ENCODE results near the gene LARGE1. TPM values are rescaled to one million over a fixed set of nuclear protein-coding genes. Genes with fewer than 3 reads are reported as not detected.

LARGE1 gene
- total and polyA plus RNA-seq, 10 donors = 1.9 to 35.8 (median 22.8) TPM

DNA sequence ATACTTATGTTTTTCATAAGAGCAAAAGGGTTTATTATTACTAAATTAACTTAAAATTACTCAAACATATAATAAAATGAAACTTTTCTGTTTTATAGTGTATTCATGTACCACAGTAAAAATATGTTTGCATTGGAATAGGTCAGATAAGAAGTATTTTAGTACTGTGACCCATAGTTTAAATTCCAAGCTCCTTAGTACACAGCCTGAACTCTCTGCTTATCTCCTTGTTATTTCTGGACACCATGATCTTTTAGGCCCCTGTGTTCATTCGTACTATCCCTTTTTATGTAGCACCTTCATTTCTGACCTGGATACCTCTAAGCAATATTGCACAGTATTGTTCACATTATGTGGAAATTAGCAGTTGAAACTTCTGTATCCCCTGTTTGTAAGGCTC is 565.3 kb downstream of the LARGE1 start:
- WGBS, 5 donors = 83 to 96% (median 91%) methylated on average over 1 of the region's 1 CpG
- H3K27me3 ChIP-seq (replicated peaks in 1 of 7) = no peaks in the 10 kb centered on the region
- TF ChIP-seq POLR2AphosphoS5 (IDR thresholded peaks at IDR 0.05) = no peak
- TF ChIP-seq, protein P1, sequence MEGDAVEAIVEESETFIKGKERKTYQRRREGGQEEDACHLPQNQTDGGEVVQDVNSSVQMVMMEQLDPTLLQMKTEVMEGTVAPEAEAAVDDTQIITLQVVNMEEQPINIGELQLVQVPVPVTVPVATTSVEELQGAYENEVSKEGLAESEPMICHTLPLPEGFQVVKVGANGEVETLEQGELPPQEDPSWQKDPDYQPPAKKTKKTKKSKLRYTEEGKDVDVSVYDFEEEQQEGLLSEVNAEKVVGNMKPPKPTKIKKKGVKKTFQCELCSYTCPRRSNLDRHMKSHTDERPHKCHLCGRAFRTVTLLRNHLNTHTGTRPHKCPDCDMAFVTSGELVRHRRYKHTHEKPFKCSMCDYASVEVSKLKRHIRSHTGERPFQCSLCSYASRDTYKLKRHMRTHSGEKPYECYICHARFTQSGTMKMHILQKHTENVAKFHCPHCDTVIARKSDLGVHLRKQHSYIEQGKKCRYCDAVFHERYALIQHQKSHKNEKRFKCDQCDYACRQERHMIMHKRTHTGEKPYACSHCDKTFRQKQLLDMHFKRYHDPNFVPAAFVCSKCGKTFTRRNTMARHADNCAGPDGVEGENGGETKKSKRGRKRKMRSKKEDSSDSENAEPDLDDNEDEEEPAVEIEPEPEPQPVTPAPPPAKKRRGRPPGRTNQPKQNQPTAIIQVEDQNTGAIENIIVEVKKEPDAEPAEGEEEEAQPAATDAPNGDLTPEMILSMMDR (IDR thresholded peaks at IDR 0.05 in 8 of 11, conservative IDR thresholded peaks at IDR 0.05 in 3 of 11) = no peak
- no peak for TF ChIP-seq POLR2A (IDR thresholded peaks at IDR 0.05)
- no peaks in the 10 kb centered on the region for H3K4me1 ChIP-seq
- no peak overlapping the region for H3K4me3 ChIP-seq
- H3K36me3 ChIP-seq = no peaks in the 10 kb centered on the region
- H3K9me3 ChIP-seq = peaks cover 0 to 10% (median 0%) of the 10 kb centered on the region in 8 donors
- H3K27ac ChIP-seq = no peak overlapping the region
- DNase-seq = no peak
- intact Hi-C loops (cut with DNase I; ENCODE audit: low total_unique reads) = no loop called here

DNA sequence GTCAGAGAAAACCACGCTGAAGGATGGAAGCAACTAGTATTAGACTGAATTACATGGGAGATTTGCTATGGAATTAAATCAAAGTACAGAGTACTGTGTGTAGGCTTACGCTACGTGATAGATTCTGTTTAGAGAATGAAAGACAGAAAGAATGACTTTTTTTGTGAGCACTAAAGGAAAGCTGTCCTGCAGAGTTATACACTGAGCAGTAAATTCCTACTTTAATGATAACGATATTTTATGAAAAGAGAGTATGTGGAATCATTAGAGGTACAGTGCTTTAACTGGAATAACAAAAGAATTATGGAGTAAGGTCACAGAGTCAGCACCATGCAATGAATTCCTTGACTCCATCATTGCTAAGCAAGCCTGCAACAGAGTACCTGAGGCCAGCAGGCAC is 566.8 kb downstream of the LARGE1 start:
- Histone ChIP-seq H3K27ac (no peak overlapping the region), H3K4me3 (no peak overlapping the region), H3K9me3 (peaks cover 0 to 21% (median 0%) of the 10 kb centered on the region in 8 donors), H3K4me1 (no peaks in the 10 kb centered on the region), H3K36me3 (no peaks in the 10 kb centered on the region), H3K27me3 (replicated peaks in 1 of 7) (no peaks in the 10 kb centered on the region)
- TF ChIP-seq POLR2A (IDR thresholded peaks at IDR 0.05) (no peak), POLR2AphosphoS5 (IDR thresholded peaks at IDR 0.05) (no peak)
- TF ChIP-seq, protein P1 (IDR thresholded peaks at IDR 0.05 in 8 of 11, conservative IDR thresholded peaks at IDR 0.05 in 3 of 11) = no peak
- no peak for DNase-seq
- intact Hi-C loops (cut with DNase I; ENCODE audit: low total_unique reads) = no loop called here
- 86 to 96% (median 87%) methylated on average over 4 of the region's 4 CpGs for WGBS, 5 donors

DNA sequence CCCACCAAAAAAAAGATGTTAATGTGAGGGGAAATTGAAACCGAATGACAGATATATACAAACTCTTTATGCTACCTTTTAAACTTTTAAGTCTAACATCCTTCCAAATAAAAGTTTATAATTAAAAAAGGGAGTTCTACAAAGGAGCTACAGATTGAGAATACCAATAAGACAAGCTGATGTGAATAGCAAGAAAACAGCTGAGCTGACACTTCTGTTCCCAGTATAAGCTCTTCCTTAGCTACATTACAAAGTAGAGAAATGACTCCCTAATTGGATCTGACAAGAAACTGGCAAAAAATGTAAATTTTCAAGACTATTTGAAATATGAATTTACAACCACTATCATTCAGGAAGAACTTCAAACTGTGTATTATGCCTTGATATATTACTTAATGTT is 567.5 kb downstream of the LARGE1 start:
- H3K27me3 ChIP-seq (replicated peaks in 1 of 7) = no peaks in the 10 kb centered on the region
- H3K9me3 ChIP-seq = peaks cover 0 to 22% (median 0%) of the 10 kb centered on the region in 8 donors
- TF ChIP-seq, protein P1 (IDR thresholded peaks at IDR 0.05 in 8 of 11, conservative IDR thresholded peaks at IDR 0.05 in 3 of 11) = no peak
- TF ChIP-seq POLR2AphosphoS5 (IDR thresholded peaks at IDR 0.05) (no peak), POLR2A (IDR thresholded peaks at IDR 0.05) (no peak)
- intact Hi-C loops (cut with DNase I; ENCODE audit: low total_unique reads) = no loop called here
- no peaks in the 10 kb centered on the region for H3K36me3 ChIP-seq
- DNase-seq = no peak
- H3K27ac ChIP-seq = no peak overlapping the region
- 86 to 96% (median 91%) methylated on average over 1 of the region's 1 CpG for WGBS, 5 donors
- H3K4me3 ChIP-seq = no peak overlapping the region
- H3K4me1 ChIP-seq = no peaks in the 10 kb centered on the region

DNA sequence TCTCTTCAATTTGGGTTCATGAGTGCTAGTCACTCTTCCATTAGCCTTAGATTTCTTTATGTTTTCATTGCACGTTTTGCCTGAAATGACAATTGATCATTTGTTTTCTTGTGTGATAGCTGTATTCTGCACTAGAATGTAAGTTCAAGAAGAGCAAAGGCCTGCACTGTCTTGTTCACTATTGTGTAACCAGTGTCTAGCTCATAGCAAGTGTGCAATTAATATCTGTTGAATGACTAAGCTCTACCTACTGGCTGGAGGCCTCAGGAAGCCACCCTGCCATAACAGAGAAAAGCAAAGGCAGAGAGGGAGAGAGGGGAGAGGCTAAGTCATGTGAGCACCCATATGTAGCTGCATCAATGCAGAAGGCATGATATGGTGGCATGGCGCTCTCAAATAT is 569.3 kb downstream of the LARGE1 start:
- no peak for DNase-seq
- intact Hi-C loops (cut with DNase I; ENCODE audit: low total_unique reads) = no loop called here
- TF ChIP-seq POLR2A (IDR thresholded peaks at IDR 0.05) (no peak), POLR2AphosphoS5 (IDR thresholded peaks at IDR 0.05) (no peak)
- TF ChIP-seq, protein P1 (IDR thresholded peaks at IDR 0.05 in 8 of 11, conservative IDR thresholded peaks at IDR 0.05 in 3 of 11) = no peak

More for the DNA sequence above, 569.3 kb downstream of the LARGE1 start:
- 83 to 95% (median 88%) methylated on average over 2 of the region's 2 CpGs for WGBS, 5 donors
- Histone ChIP-seq H3K4me3 (no peak overlapping the region), H3K27ac (no peak overlapping the region), H3K27me3 (replicated peaks in 1 of 7) (no peaks in the 10 kb centered on the region), H3K36me3 (no peaks in the 10 kb centered on the region), H3K4me1 (no peaks in the 10 kb centered on the region), H3K9me3 (peaks cover 0 to 22% (median 0%) of the 10 kb centered on the region in 8 donors)
